GM20000 (cell line): ENCODE data around the gene RSKR.
"Not testable (repeated sequence)": the region's sequence is repeated elsewhere in the genome, so short reads cannot be mapped to it uniquely, and the experiment has no call there.

Source experiments
- DNase-seq: peaks from one replicate; pipeline ENCODE4 v3.0.0; 2012; ENCODE audit warnings: low spot score
- CTCF ChIP-seq: IDR thresholded peaks from 2 replicates; pipeline ENCODE4 v1.5.1; 2012; ENCODE audit warnings: mild to moderate bottlenecking, control low read depth; ENCODE audit errors: extremely low read depth, missing control alignments

RSKR gene

GRCh38 chr17:28618464-28618863 is 4.5 kb upstream of the RSKR start:
- no peak for DNase-seq
- no peak for TF ChIP-seq CTCF

GRCh38 chr17:28616281-28616680 is 2.3 kb upstream of the RSKR start:
- no peak for TF ChIP-seq CTCF

GRCh38 chr17:28615260-28615940 is 1.4 kb upstream of the RSKR start:
- DNase-seq: no peak
- no peak for TF ChIP-seq CTCF

More at GRCh38 chr17:28616281-28616680, 2.3 kb upstream of the RSKR start:
- no peak for DNase-seq

GRCh38 chr17:28612936-28613872 is 781 bp downstream of the RSKR start:
- TF ChIP-seq CTCF: peak; percentile 65
- DNase-seq: peak; percentile 53

- no peak for DNase-seq
- no peak for TF ChIP-seq CTCF
Observed at GRCh38 chr17:28612531-28612930, 1.5 kb downstream of the RSKR start.

- no peak for TF ChIP-seq CTCF
- DNase-seq: no peak
Observed at GRCh38 chr17:28610376-28610775, 3.6 kb downstream of the RSKR start.

GRCh38 chr17:28604031-28604430 is 10.0 kb downstream of the RSKR start:
- not testable (repeated sequence) for DNase-seq
